ENCODE data around the gene WDR45.

- TF ChIP-seq CTCF (IDR thresholded peaks at IDR 0.05) (no peak), ZFX (IDR thresholded peaks at IDR 0.05; ENCODE audit: borderline replicate concordance) (no peak)
Observed at GRCh38 chrX:49108641-49109040, 29.0 kb upstream of the WDR45 start.
